ENCODE results near the gene AUTS2. TPM values are rescaled to one million over a fixed set of nuclear protein-coding genes. Genes with fewer than 3 reads are reported as not detected.

AUTS2 gene
- total RNA-seq, 6 experiments from 2014 or later: 10.4 to 32.0 (median 19.3) TPM

DNA sequence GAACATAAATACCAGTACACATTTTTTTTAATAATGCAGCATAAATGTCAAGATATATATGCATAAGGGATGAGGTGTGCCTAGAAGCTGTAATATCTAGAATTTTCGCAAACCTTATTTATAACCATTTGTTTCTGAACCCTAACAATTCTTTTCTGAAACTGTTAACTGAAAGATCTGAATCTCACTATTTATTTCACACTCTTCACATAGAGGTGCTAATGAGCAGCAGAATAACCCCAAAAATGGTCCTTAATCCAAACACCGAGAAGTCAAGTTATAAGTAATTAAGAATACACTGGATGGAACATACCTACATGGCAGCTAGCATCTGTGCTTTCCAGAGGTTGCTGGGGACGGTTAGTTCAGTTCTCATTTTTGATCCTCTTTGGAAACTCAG, 742.0 kb downstream of the AUTS2 start:
- H3K27ac ChIP-seq: no peak overlapping the region
- H3K4me1 ChIP-seq: no peaks in the 10 kb centered on the region
- intact Hi-C loops (cut with DNase I): no loop called here
- H3K4me3 ChIP-seq: no peak overlapping the region
- H3K36me3 ChIP-seq: no peaks in the 10 kb centered on the region
- ATAC-seq (no peak), DNase-seq (no peak)
- 89% methylated on average over 3 of the region's 3 CpGs for WGBS (ENCODE audit: insufficient coverage, low coverage, low lambda C conversion rate, missing lambda C conversion rate)
- no peaks in the 10 kb centered on the region for H3K9me3 ChIP-seq
- no peak for TF ChIP-seq POLR2A (IDR thresholded peaks at IDR 0.05)
- TF ChIP-seq, protein P1, sequence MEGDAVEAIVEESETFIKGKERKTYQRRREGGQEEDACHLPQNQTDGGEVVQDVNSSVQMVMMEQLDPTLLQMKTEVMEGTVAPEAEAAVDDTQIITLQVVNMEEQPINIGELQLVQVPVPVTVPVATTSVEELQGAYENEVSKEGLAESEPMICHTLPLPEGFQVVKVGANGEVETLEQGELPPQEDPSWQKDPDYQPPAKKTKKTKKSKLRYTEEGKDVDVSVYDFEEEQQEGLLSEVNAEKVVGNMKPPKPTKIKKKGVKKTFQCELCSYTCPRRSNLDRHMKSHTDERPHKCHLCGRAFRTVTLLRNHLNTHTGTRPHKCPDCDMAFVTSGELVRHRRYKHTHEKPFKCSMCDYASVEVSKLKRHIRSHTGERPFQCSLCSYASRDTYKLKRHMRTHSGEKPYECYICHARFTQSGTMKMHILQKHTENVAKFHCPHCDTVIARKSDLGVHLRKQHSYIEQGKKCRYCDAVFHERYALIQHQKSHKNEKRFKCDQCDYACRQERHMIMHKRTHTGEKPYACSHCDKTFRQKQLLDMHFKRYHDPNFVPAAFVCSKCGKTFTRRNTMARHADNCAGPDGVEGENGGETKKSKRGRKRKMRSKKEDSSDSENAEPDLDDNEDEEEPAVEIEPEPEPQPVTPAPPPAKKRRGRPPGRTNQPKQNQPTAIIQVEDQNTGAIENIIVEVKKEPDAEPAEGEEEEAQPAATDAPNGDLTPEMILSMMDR (IDR thresholded peaks at IDR 0.05): no peak
- H3K27me3 ChIP-seq: no peaks in the 10 kb centered on the region

DNA sequence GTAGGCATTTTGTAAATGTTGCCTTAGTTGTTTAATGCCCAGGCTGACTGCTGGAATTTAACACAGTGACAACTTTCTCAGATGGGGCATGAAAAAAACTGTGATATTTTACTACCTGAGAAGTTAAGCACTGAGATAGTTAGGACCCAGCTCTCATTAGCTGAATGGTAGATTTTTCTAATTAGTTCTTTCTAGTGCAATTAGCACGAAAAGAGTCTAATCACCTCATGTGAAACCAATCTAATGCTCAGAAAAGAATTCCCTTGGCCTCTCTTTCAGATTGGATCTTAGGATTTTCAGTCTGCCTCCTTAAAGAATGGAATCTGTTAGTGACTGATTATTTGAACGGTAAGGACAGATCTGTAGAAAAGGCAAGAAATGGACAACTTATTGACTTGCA, 743.2 kb downstream of the AUTS2 start:
- 96% methylated on average over 2 of the region's 2 CpGs for WGBS (ENCODE audit: insufficient coverage, low coverage, low lambda C conversion rate, missing lambda C conversion rate)
- no peak for DNase-seq
- H3K9me3 ChIP-seq: no peaks in the 10 kb centered on the region
- no peaks in the 10 kb centered on the region for H3K27me3 ChIP-seq
- H3K36me3 ChIP-seq: no peaks in the 10 kb centered on the region
- no peaks in the 10 kb centered on the region for H3K4me1 ChIP-seq
- H3K27ac ChIP-seq: no peak overlapping the region
- ATAC-seq: no peak
- no peak overlapping the region for H3K4me3 ChIP-seq
- TF ChIP-seq, protein P1 (IDR thresholded peaks at IDR 0.05): no peak
- no peak for TF ChIP-seq POLR2A (IDR thresholded peaks at IDR 0.05)
- intact Hi-C loops (cut with DNase I): no loop called here

DNA sequence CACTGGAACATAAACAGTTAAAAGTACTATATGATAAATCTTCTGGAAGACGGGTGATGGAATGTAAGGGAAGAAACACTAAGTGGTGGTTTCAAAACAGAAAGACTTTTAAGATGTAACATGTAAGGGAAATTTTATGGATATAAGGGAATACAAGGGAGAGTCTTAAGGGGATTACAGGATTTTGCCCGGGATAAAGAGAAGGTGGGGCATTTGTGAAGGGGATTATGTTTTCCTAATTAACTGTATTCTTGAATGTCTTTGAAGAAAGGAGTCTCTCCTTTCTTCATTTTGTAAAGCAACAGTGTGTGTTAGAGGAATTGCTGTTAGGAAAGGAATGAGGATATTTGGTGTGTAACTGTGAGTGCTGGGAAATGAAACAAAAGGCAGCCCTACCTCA, 745.2 kb downstream of the AUTS2 start:
- Histone ChIP-seq H3K4me3 (no peak overlapping the region), H3K27me3 (no peaks in the 10 kb centered on the region), H3K36me3 (no peaks in the 10 kb centered on the region), H3K4me1 (no peaks in the 10 kb centered on the region), H3K9me3 (no peaks in the 10 kb centered on the region), H3K27ac (no peak overlapping the region)
- no peak for ATAC-seq
- 84% methylated on average over 2 of the region's 2 CpGs for WGBS (ENCODE audit: insufficient coverage, low coverage, low lambda C conversion rate, missing lambda C conversion rate)
- intact Hi-C loops (cut with DNase I): no loop called here
- DNase-seq: no peak
- TF ChIP-seq POLR2A (IDR thresholded peaks at IDR 0.05): no peak
- TF ChIP-seq, protein P1 (IDR thresholded peaks at IDR 0.05): no peak

DNA sequence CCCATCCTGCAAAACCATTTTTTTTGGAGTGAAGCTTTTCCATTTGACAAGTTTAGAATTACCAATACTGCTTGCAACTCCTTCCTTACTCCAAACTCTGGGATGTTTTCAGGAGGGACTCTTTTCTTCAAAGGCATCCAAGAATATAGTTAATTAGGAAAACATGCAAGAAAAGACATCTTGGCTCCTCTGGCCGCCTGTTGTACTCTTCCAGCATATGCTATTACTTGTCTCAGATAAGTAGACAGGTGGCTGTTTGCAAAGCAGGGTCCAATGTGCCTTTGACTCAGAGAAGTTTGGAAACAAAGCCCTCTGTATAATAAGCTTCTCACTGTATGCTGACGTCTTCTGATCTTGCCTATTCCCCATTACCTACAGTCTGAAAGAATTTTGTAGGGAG, 746.5 kb downstream of the AUTS2 start:
- ATAC-seq: no peak
- intact Hi-C loops (cut with DNase I): no loop called here
- H3K9me3 ChIP-seq: no peaks in the 10 kb centered on the region
- no peaks in the 10 kb centered on the region for H3K4me1 ChIP-seq
- 64% methylated on average over 2 of the region's 2 CpGs for WGBS (ENCODE audit: insufficient coverage, low coverage, low lambda C conversion rate, missing lambda C conversion rate)
- H3K36me3 ChIP-seq: no peaks in the 10 kb centered on the region
- DNase-seq: no peak
- no peaks in the 10 kb centered on the region for H3K27me3 ChIP-seq
- TF ChIP-seq POLR2A (IDR thresholded peaks at IDR 0.05): no peak
- TF ChIP-seq, protein P1 (IDR thresholded peaks at IDR 0.05): no peak
- H3K27ac ChIP-seq: no peak overlapping the region
- no peak overlapping the region for H3K4me3 ChIP-seq

DNA sequence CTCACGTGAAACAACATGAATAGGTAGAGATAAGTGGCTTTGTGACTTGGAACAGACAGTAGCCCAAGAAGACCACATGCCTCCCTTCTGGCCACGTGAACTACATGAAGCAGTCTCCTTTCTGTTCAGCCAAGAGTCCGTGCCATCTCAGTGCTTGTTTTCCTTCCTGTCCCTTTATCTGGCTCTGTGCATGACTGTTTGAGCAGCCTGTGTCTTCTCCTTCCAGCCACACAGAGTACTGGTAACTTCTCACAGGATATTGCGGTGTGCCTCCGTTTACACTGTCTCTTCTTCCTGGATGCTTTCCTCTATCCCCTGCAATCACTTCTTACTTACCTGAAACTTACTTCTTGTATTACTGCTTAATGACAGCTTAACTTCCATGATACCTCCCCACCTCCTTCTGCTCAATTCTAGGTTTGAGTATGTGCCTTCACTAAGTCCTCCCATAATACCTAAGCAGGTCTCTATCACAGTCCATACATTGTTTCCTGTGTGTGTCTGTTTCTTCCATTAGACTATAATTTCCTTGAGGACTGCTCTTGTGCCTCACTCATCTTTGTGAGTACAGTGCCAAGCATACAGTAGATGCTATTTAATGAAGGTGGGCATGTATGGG, 748.7 kb downstream of the AUTS2 start:
- no peaks in the 10 kb centered on the region for H3K4me1 ChIP-seq
- no peaks in the 10 kb centered on the region for H3K36me3 ChIP-seq
- 82% methylated on average over 5 of the region's 5 CpGs for WGBS (ENCODE audit: insufficient coverage, low coverage, low lambda C conversion rate, missing lambda C conversion rate)
- H3K4me3 ChIP-seq: no peak overlapping the region
- no peaks in the 10 kb centered on the region for H3K9me3 ChIP-seq
- TF ChIP-seq, protein P1 (IDR thresholded peaks at IDR 0.05): no peak
- TF ChIP-seq POLR2A (IDR thresholded peaks at IDR 0.05): no peak
- ATAC-seq (no peak), DNase-seq (no peak)
- H3K27me3 ChIP-seq: no peaks in the 10 kb centered on the region
- H3K27ac ChIP-seq: no peak overlapping the region
- intact Hi-C loops (cut with DNase I): no loop called here
